ENCODE data around the gene CBR1. TPM values are rescaled to one million over a fixed set of nuclear protein-coding genes. Genes with fewer than 3 reads are reported as not detected.

CBR1 gene
- total and polyA plus RNA-seq, 8 donors, result 9.0 to 30.7 (median 14.9) TPM

GRCh38 chr21:36024782-36025181, 45.0 kb upstream of the CBR1 start:
- no peak for TF ChIP-seq CTCF (IDR thresholded peaks at IDR 0.05)
- 86% methylated on average over 8 of the region's 8 CpGs for WGBS, 2 donors
- no peak for DNase-seq
- no peak overlapping the region for H3K27ac ChIP-seq
- H3K36me3 ChIP-seq, result no peaks in the 10 kb centered on the region
- no peak for FAIRE-seq
- no peaks in the 10 kb centered on the region for H3K9me3 ChIP-seq
- intact Hi-C loops (cut with DNase I), result no loop called here
- H3K4me1 ChIP-seq, result no peaks in the 10 kb centered on the region
- no peak overlapping the region for H3K4me3 ChIP-seq
- no peak for ATAC-seq
- H3K27me3 ChIP-seq, result no peaks in the 10 kb centered on the region

- no peak for FAIRE-seq
Measured at GRCh38 chr21:36027347-36027746, 42.5 kb upstream of the CBR1 start.

GRCh38 chr21:36028127-36029069, 41.4 kb upstream of the CBR1 start:
- ATAC-seq (peak; percentile 93 to 99 (median 97)), DNase-seq (peak; percentile 51 to 83 (median 73)), FAIRE-seq (no peak)
- no peak overlapping the region for H3K4me3 ChIP-seq
- intact Hi-C loops (cut with DNase I), result no loop called here
- H3K36me3 ChIP-seq, result no peaks in the 10 kb centered on the region
- no peak overlapping the region for H3K27ac ChIP-seq
- WGBS, 2 donors, result 20 to 22% methylated on average over 25 of the region's 25 CpGs
- peak; percentile 84 to 95 (median 92) for TF ChIP-seq CTCF (IDR thresholded peaks at IDR 0.05)
- H3K27me3 ChIP-seq, result no peaks in the 10 kb centered on the region
- no peaks in the 10 kb centered on the region for H3K4me1 ChIP-seq
- H3K9me3 ChIP-seq, result no peaks in the 10 kb centered on the region

More at GRCh38 chr21:36027347-36027746, 42.5 kb upstream of the CBR1 start:
- TF ChIP-seq CTCF (IDR thresholded peaks at IDR 0.05), result no peak
- DNase-seq (no peak), ATAC-seq (no peak)
- Histone ChIP-seq H3K27me3 (no peaks in the 10 kb centered on the region), H3K4me3 (no peak overlapping the region), H3K36me3 (no peaks in the 10 kb centered on the region), H3K4me1 (no peaks in the 10 kb centered on the region), H3K9me3 (no peaks in the 10 kb centered on the region), H3K27ac (no peak overlapping the region)
- WGBS, 2 donors, result 79 to 86% methylated on average over 5 of the region's 5 CpGs
- intact Hi-C loops (cut with DNase I), result no loop called here

GRCh38 chr21:36029309-36029708, 40.5 kb upstream of the CBR1 start:
- no peak for ATAC-seq
- H3K27ac ChIP-seq, result no peak overlapping the region
- TF ChIP-seq CTCF (IDR thresholded peaks at IDR 0.05), result no peak
- no peaks in the 10 kb centered on the region for H3K36me3 ChIP-seq
- H3K4me1 ChIP-seq, result no peaks in the 10 kb centered on the region
- FAIRE-seq, result no peak
- H3K27me3 ChIP-seq, result no peaks in the 10 kb centered on the region
- 77 to 83% methylated on average over 8 of the region's 8 CpGs for WGBS, 2 donors
- intact Hi-C loops (cut with DNase I), result no loop called here
- no peak for DNase-seq
- no peaks in the 10 kb centered on the region for H3K9me3 ChIP-seq
- H3K4me3 ChIP-seq, result no peak overlapping the region
